GM12873 (cell line): ENCODE measurements around the gene GLB1L3.

Experiments used
- CTCF ChIP-seq: IDR thresholded peaks from 2 replicates; pipeline ENCODE4 v1.5.1; 2012; ENCODE audit warnings: low read depth, mild to moderate bottlenecking, moderate library complexity, low read length, control low read depth; ENCODE audit not compliant: insufficient read depth; ENCODE audit errors: missing control alignments

Gene GLB1L3

DNA sequence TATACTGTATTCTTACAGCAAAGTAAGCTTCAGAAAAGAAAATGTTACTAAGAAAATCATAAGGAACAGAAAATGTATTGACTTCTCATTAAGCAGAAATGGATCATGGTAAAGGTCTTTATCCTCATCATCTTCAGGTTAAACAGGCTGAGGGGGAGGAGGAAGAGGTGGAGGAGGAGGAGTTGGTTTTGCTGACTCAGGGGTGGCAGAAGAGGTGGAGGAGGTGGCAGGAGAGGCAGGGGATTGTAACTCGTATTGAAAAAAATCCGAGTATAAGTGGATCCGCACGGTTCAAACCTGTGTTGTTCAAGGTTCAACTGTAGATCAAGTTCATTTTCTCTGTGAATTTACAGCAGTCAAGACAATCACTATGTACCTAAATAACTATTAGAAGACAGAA is 13.0 kb downstream of the GLB1L3 start:
- TF ChIP-seq CTCF, result no peak

- TF ChIP-seq CTCF, result no peak
Observed at GRCh38 chr11:134289789-134290188, 13.6 kb downstream of the GLB1L3 start.

DNA sequence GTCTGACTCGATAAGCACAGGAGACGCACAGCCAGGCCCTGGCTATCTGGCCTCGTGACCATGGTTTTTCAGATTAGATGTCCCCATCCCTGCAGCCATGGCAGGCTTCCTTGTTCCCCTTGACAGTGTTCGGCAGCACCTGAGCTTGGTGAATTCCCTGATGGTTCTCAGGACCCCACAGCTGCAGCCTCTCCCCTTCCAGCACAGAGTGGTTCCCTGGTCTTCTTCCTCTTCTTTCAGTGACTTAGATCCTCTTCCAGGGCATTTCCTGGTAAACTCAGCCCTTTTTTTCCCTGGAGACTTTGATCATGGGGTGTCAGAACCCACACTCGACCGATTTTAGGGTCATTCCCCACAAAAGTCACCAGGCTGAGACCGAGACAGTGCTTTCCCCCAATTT is 14.5 kb downstream of the GLB1L3 start:
- TF ChIP-seq CTCF, result no peak

GRCh38 chr11:134291196-134291595 is 15.0 kb downstream of the GLB1L3 start:
- TF ChIP-seq CTCF, result no peak

- no peak for TF ChIP-seq CTCF
Observed at GRCh38 chr11:134292661-134293060, 16.5 kb downstream of the GLB1L3 start.

DNA sequence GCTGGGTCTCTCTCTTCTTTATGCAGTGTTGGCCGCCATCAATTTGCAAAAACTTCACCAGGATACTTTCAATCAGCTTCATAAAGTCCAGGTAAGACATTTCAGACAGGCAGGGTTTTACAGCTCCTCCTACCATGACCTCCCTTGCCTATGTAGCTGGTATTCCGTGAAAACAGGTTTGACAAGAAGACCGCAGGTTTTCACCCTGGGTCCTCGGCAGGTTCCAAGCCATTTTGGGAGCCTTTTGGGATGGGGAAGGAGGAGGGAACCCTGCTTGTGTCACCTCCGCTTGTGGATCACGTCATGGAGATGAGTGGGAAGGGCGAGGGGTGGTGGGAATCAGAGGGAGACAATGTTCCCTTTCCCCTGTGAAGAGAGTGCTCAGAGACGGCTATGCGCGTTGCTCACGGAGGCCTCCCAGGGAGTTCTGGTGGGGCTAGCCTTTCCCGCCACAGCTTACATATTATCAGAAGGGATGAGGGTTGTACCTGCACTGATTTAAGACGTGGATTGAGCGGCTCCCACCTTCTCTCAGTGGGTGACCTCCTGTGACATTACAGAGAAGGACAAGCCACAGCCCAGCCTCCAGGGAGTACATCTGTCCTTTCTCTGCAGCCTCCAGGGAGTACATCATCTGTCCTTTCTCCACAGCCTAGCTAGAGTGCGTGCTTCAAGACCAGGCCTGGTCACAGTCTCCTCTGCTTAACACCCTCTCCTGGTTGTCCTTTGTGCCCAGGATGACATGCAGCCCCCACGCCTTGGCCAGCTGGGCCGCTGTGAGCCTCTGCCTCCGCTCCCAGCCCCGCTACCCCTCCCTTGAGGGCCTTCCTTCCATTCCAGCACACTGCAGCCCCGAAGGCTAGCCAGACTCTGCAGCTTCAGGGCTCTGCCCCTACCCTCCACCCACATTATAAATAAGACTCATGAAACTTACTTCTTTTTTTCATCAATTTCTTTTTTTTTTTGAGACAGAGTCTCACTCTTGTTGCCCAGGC is 17.2 kb downstream of the GLB1L3 start:
- TF ChIP-seq CTCF, result no peak

- TF ChIP-seq CTCF, result no peak
Observed at GRCh38 chr11:134294664-134295063, 18.5 kb downstream of the GLB1L3 start.
